ENCODE results near the gene HDAC7.

HDAC7 gene

GRCh38 chr12:47822401-47822800 lies 2.7 kb upstream of the HDAC7 start:
- H3K27me3 ChIP-seq (ENCODE audit: insufficient read depth, low read length, poor library complexity, severe bottlenecking) = no peaks in the 10 kb centered on the region
- no peak overlapping the region for H2AFZ ChIP-seq (ENCODE audit: low read length)
- no peaks in the 10 kb centered on the region for H3K36me3 ChIP-seq (ENCODE audit: insufficient read depth, low read length)
- peaks cover 17% of the 10 kb centered on the region for H4K20me1 ChIP-seq (ENCODE audit: insufficient read depth, low read length, poor library complexity, severe bottlenecking)
- H3K79me2 ChIP-seq (ENCODE audit: insufficient read depth, low read length) = peaks cover 33% of the 10 kb centered on the region
- H3K9me2 ChIP-seq (replicated peaks; ENCODE audit: low read depth, low read length) = no peaks in the 10 kb centered on the region
- no peak overlapping the region for H3K9ac ChIP-seq (ENCODE audit: low read depth, low read length, poor library complexity, severe bottlenecking)
- no peak for TF ChIP-seq EZH2phosphoT487 (IDR thresholded peaks at IDR 0.05; ENCODE audit: borderline replicate concordance)
- TF ChIP-seq, protein P1, sequence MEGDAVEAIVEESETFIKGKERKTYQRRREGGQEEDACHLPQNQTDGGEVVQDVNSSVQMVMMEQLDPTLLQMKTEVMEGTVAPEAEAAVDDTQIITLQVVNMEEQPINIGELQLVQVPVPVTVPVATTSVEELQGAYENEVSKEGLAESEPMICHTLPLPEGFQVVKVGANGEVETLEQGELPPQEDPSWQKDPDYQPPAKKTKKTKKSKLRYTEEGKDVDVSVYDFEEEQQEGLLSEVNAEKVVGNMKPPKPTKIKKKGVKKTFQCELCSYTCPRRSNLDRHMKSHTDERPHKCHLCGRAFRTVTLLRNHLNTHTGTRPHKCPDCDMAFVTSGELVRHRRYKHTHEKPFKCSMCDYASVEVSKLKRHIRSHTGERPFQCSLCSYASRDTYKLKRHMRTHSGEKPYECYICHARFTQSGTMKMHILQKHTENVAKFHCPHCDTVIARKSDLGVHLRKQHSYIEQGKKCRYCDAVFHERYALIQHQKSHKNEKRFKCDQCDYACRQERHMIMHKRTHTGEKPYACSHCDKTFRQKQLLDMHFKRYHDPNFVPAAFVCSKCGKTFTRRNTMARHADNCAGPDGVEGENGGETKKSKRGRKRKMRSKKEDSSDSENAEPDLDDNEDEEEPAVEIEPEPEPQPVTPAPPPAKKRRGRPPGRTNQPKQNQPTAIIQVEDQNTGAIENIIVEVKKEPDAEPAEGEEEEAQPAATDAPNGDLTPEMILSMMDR (conservative IDR thresholded peaks at IDR 0.05; ENCODE audit: low read length) = no peak
- H3K4me3 ChIP-seq (ENCODE audit: low read length, poor library complexity, severe bottlenecking) = no peak overlapping the region
- H3F3A ChIP-seq (ENCODE audit: low read depth) = peaks cover 5% of the 10 kb centered on the region; the same call in 1 of the 2 replicates
- H3K4me2 ChIP-seq (ENCODE audit: low read depth, low read length, poor library complexity, severe bottlenecking) = no peak overlapping the region
- no peaks in the 10 kb centered on the region for H3K9me3 ChIP-seq (ENCODE audit: insufficient read depth, low read depth, low read length)
- H3K4me1 ChIP-seq (ENCODE audit: insufficient read depth, low read length, poor library complexity, severe bottlenecking) = peaks cover 38% of the 10 kb centered on the region

GRCh38 chr12:47821346-47821706 lies 1.6 kb upstream of the HDAC7 start:
- no peak overlapping the region for H3K9ac ChIP-seq (ENCODE audit: low read depth, low read length, poor library complexity, severe bottlenecking)
- H3K9me2 ChIP-seq (replicated peaks; ENCODE audit: low read depth, low read length) = no peaks in the 10 kb centered on the region
- H3K4me3 ChIP-seq (ENCODE audit: low read length, poor library complexity, severe bottlenecking) = no peak overlapping the region
- H2AFZ ChIP-seq (ENCODE audit: low read length) = no peak overlapping the region
- H3K79me2 ChIP-seq (ENCODE audit: insufficient read depth, low read length) = peaks cover 44% of the 10 kb centered on the region
- no peaks in the 10 kb centered on the region for H3K9me3 ChIP-seq (ENCODE audit: insufficient read depth, low read depth, low read length)
- H3K27me3 ChIP-seq (ENCODE audit: insufficient read depth, low read length, poor library complexity, severe bottlenecking) = no peaks in the 10 kb centered on the region
- H4K20me1 ChIP-seq (ENCODE audit: insufficient read depth, low read length, poor library complexity, severe bottlenecking) = peaks cover 25% of the 10 kb centered on the region
- TF ChIP-seq, protein P1 (conservative IDR thresholded peaks at IDR 0.05; ENCODE audit: low read length) = no peak
- TF ChIP-seq EZH2phosphoT487 (IDR thresholded peaks at IDR 0.05; ENCODE audit: borderline replicate concordance) = no peak
- H3K4me2 ChIP-seq (ENCODE audit: low read depth, low read length, poor library complexity, severe bottlenecking) = no peak overlapping the region
- H3K36me3 ChIP-seq (ENCODE audit: insufficient read depth, low read length) = no peaks in the 10 kb centered on the region
- H3K4me1 ChIP-seq (ENCODE audit: insufficient read depth, low read length, poor library complexity, severe bottlenecking) = peaks cover 49% of the 10 kb centered on the region
- peaks cover 5% of the 10 kb centered on the region; the same call in 1 of the 2 replicates for H3F3A ChIP-seq (ENCODE audit: low read depth)

GRCh38 chr12:47820631-47821345 lies 1.1 kb upstream of the HDAC7 start:
- H3K79me2 ChIP-seq (ENCODE audit: insufficient read depth, low read length) = peaks cover 49% of the 10 kb centered on the region
- H3K36me3 ChIP-seq (ENCODE audit: insufficient read depth, low read length) = no peaks in the 10 kb centered on the region
- H3K4me1 ChIP-seq (ENCODE audit: insufficient read depth, low read length, poor library complexity, severe bottlenecking) = peaks cover 53% of the 10 kb centered on the region
- peak overlapping the region; percentile 91 for H3K4me3 ChIP-seq (ENCODE audit: low read length, poor library complexity, severe bottlenecking)
- no peaks in the 10 kb centered on the region for H3K9me3 ChIP-seq (ENCODE audit: insufficient read depth, low read depth, low read length)
- H3K9me2 ChIP-seq (replicated peaks; ENCODE audit: low read depth, low read length) = no peaks in the 10 kb centered on the region
- H3K27me3 ChIP-seq (ENCODE audit: insufficient read depth, low read length, poor library complexity, severe bottlenecking) = no peaks in the 10 kb centered on the region
- H3F3A ChIP-seq (ENCODE audit: low read depth) = peaks cover 5% of the 10 kb centered on the region; the same call in 1 of the 2 replicates
- H3K9ac ChIP-seq (ENCODE audit: low read depth, low read length, poor library complexity, severe bottlenecking) = peak overlapping the region; percentile 91
- H4K20me1 ChIP-seq (ENCODE audit: insufficient read depth, low read length, poor library complexity, severe bottlenecking) = peaks cover 27% of the 10 kb centered on the region
- 0 out of 2 replicates have a peak overlapping the region, but pooled peaks have one; percentile 78 for H2AFZ ChIP-seq (ENCODE audit: low read length)
- TF ChIP-seq EZH2phosphoT487 (IDR thresholded peaks at IDR 0.05; ENCODE audit: borderline replicate concordance) = no peak
- TF ChIP-seq, protein P1 (conservative IDR thresholded peaks at IDR 0.05; ENCODE audit: low read length) = no peak
- H3K4me2 ChIP-seq (ENCODE audit: low read depth, low read length, poor library complexity, severe bottlenecking) = peak overlapping the region; percentile 99
